ENCODE data around the gene RHNO1.

Gene RHNO1

DNA sequence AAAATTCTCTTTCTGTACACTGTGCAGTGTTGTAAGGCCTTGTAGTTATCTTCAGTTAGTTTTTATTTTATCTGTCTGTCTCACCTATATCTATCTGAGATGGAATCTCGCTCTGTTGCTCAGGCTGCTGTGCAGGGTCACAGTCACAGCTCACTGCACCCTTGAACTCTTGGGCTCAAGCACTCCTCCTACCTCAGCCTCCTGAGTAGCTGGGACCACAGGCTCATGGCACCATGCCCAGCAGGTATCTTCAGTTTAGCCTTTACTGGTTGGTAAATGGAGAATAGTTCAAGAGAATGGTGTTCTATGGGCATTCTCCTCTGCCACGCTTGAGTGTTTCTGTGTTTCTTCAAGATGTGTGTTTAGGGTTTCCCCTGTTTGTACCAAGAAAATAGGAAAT lies 27.2 kb downstream of the RHNO1 start:
- TF ChIP-seq, protein P1, sequence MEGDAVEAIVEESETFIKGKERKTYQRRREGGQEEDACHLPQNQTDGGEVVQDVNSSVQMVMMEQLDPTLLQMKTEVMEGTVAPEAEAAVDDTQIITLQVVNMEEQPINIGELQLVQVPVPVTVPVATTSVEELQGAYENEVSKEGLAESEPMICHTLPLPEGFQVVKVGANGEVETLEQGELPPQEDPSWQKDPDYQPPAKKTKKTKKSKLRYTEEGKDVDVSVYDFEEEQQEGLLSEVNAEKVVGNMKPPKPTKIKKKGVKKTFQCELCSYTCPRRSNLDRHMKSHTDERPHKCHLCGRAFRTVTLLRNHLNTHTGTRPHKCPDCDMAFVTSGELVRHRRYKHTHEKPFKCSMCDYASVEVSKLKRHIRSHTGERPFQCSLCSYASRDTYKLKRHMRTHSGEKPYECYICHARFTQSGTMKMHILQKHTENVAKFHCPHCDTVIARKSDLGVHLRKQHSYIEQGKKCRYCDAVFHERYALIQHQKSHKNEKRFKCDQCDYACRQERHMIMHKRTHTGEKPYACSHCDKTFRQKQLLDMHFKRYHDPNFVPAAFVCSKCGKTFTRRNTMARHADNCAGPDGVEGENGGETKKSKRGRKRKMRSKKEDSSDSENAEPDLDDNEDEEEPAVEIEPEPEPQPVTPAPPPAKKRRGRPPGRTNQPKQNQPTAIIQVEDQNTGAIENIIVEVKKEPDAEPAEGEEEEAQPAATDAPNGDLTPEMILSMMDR (IDR thresholded peaks at IDR 0.05; ENCODE audit: insufficient read depth, missing control alignments), result no peak
- FAIRE-seq, result no peak
- DNase-seq (ENCODE audit: insufficient read length, low spot score), result no peak

DNA sequence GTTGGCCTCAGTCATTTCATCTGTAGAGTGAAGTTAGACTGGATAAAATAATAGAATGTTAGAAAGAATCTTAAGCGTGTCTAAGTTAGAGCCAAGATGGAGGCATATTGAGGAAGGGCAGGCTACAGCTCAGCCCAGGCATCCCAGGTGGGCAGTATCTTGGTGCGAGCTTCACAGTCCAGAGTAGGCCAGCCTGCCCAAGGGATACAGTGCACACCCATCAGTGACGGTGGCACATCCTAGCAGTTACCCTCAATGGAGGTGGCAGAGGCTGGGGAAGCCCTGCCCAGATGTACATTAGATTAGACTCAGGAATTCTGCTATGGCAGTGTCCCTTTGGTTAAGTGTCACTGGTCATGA lies 35.2 kb downstream of the RHNO1 start:
- no peak for FAIRE-seq
- TF ChIP-seq, protein P1 (IDR thresholded peaks at IDR 0.05; ENCODE audit: insufficient read depth, missing control alignments), result no peak
- no peak for DNase-seq (ENCODE audit: insufficient read length, low spot score)

DNA sequence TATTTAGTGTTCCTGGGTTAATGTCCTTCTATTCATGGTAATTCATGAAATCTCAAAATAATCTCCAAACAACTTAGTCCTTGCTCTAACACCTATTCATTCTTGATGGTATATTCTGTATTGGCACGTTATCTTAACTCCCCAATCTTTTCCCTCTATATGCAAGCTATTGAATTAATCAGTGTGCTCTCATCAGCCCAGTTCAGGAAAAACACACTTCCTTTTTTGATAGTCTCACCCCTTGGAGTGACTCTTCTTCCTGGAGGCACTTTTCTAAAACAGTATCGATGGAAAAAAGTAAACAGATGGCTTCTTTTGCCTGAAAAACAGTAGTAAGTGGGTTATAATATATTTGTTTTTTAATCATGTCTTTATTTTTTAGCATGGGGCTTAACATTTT lies 42.2 kb downstream of the RHNO1 start:
- TF ChIP-seq, protein P1 (IDR thresholded peaks at IDR 0.05; ENCODE audit: insufficient read depth, missing control alignments), result no peak
- no peak for DNase-seq (ENCODE audit: insufficient read length, low spot score)
- no peak for FAIRE-seq

DNA sequence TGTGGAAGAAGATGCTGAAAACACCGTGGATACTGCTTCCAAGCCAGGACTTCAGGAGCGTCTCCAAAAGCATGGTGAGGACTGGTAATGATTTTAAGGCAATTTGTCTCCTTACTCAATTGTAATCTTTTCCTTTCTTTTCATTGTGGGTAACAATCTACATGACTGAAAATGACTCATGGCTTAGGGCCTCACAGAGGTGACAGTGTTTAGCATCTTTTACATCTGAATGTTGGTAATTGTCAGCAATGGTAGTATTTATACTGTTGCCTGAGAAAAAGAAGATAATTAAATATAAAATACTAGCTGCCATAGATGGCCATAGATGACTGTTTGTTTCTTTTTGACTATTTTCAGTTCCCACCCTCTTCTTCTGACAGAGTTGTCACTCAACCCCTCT lies 45.3 kb downstream of the RHNO1 start:
- DNase-seq (ENCODE audit: insufficient read length, low spot score), result no peak
- no peak for FAIRE-seq
- TF ChIP-seq, protein P1 (IDR thresholded peaks at IDR 0.05; ENCODE audit: insufficient read depth, missing control alignments), result no peak

DNA sequence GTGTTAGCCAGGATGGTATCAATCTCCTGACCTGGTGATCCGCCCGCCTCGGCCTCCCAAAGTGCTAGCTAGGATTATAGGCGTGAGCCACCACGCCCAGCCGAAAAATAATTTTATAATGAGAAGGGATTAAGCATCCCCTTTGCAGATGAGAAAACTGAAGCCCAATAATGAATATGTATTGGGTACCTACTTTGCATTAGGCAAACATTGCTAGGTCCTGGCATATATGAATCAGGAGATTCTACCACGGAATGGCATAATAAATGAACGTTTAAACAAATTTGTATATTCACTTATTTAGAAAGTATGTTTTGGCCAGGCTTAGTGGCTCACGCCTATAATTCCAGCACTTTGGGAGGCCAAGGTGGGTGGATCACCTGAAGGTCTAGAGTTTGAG lies 46.0 kb downstream of the RHNO1 start:
- DNase-seq (ENCODE audit: insufficient read length, low spot score), result no peak
- no peak for FAIRE-seq
- TF ChIP-seq, protein P1 (IDR thresholded peaks at IDR 0.05; ENCODE audit: insufficient read depth, missing control alignments), result no peak

DNA sequence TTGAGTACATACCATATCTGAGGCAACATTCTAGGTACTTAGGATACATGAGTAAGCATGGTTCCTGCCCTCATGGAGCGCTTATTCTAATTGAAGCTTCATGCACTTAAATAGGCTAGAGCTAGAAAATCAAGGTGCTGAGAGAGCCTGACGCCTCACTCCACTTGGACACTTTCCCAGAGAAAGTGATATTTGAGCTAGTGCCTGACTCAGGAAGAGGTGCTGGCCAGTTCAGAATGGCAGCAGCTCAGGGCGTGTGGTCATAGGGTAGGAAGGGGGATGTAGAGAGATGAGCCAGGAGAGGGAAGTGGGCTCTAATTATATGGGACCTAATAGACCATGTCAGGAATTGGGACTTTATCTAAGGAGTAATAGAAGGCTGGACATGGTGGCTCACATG lies 47.0 kb downstream of the RHNO1 start:
- FAIRE-seq (no peak), DNase-seq (ENCODE audit: insufficient read length, low spot score) (no peak)
- TF ChIP-seq, protein P1 (IDR thresholded peaks at IDR 0.05; ENCODE audit: insufficient read depth, missing control alignments), result no peak

DNA sequence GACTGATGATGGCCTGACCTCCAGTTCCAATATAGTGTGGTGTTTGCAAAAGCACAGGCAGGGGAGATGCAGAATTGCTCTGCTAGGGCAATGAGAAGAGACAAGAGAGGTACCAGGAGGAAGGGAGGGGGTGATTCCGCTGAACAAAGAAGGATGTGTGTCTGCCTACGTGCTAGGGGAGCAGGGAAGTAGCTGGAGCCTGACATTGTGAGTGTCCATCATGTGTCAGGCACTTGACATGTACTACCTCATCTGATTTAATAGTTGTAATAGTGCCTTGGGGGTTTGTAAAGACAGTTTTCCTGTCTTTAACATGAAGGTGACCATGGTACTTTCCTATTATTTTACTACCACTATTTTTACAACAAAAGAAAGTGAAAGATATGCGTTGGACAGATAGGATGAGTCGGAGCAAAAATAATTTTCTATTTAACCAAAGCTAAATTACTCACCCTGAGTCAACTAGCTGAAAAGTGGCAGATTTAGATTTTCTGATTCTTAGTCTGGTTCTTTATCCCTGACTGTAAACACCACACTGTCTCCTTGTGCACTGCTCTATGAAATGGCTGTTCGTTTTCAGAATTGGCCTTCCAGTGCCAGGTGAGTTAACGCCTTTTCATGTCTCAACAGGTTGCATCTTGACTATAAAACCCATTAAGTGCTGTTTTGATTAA lies 48.4 kb downstream of the RHNO1 start:
- FAIRE-seq (no peak), DNase-seq (ENCODE audit: insufficient read length, low spot score) (no peak)
- TF ChIP-seq, protein P1 (IDR thresholded peaks at IDR 0.05; ENCODE audit: insufficient read depth, missing control alignments), result no peak

All from D721Med (cell line).